ENCODE results near the gene QSER1. TPM values are rescaled to one million over a fixed set of nuclear protein-coding genes. Genes with fewer than 3 reads are reported as not detected.
"Not testable (repeated sequence)": the region's sequence is repeated elsewhere in the genome, so short reads cannot be mapped to it uniquely, and the experiment has no call there.

QSER1 gene
- 78.0 TPM for total RNA-seq
- 6.1 TPM for polyA plus RNA-seq

- Histone ChIP-seq H3K36me3 (ENCODE audit: insufficient read depth) (no peaks in the 10 kb centered on the region), H3K4me1 (ENCODE audit: insufficient read depth) (no peaks in the 10 kb centered on the region), H3K27ac (ENCODE audit: low read depth) (peak within 1 kb of the TSS; percentile 95), H3K4me3 (ENCODE audit: low read depth, low read length) (peak within 1 kb of the TSS; percentile 100)
- DNase-seq (ENCODE audit: extremely low spot score) = no peak
- under 1% methylated on average over 91 of the region's 91 CpGs for WGBS
Observed at GRCh38 chr11:32892355-32893092, at the start of gene QSER1. TSS of gene QSER1 (plus strand) at chr11:32892811. CDS start at chr11:32893126, 315 bp downstream.

GRCh38 chr11:32843544-32843943 is 49.1 kb upstream of the QSER1 start:
- DNase-seq (ENCODE audit: extremely low spot score) = no peak
- Histone ChIP-seq H3K4me3 (ENCODE audit: low read depth, low read length) (no peak overlapping the region), H3K27ac (ENCODE audit: low read depth) (no peak overlapping the region), H3K4me1 (ENCODE audit: insufficient read depth) (no peaks in the 10 kb centered on the region), H3K36me3 (ENCODE audit: insufficient read depth) (no peaks in the 10 kb centered on the region)
- 60% methylated on average over 3 of the region's 3 CpGs for whole genome bisulfite sequencing

- WGBS = 81% methylated on average over 2 of the region's 2 CpGs
- DNase-seq (ENCODE audit: extremely low spot score) = no peak
- Histone ChIP-seq H3K4me3 (ENCODE audit: low read depth, low read length) (no peak overlapping the region), H3K27ac (ENCODE audit: low read depth) (no peak overlapping the region), H3K36me3 (ENCODE audit: insufficient read depth) (no peaks in the 10 kb centered on the region), H3K4me1 (ENCODE audit: insufficient read depth) (no peaks in the 10 kb centered on the region)
Observed at GRCh38 chr11:32847511-32847910, 45.1 kb upstream of the QSER1 start.

DNA sequence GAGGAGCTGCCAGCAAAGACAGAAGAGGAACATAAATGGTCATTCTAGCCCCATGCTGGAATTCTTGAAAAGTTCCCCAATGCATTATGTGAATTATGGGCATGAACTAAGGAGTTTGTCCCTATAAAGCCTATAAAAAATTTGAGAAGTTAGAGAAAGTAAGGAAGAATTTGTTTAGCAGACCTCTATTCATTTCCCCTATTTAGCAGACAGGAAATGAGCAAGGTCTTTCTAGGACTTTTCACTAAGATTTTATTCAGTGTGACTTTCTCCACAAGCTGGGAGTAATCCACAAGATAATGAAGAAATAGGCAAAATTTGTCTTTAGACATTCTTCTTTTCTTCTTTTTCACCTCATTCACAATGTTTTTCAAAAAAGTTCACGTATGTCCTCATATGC is 42.9 kb upstream of the QSER1 start:
- H3K36me3 ChIP-seq (ENCODE audit: insufficient read depth) = no peaks in the 10 kb centered on the region
- H3K4me3 ChIP-seq (ENCODE audit: low read depth, low read length) = no peak overlapping the region
- DNase-seq (ENCODE audit: extremely low spot score) = no peak
- WGBS = 84% methylated on average over 1 of the region's 1 CpG
- H3K27ac ChIP-seq (ENCODE audit: low read depth) = no peak overlapping the region
- no peaks in the 10 kb centered on the region for H3K4me1 ChIP-seq (ENCODE audit: insufficient read depth)

GRCh38 chr11:32851251-32851650 is 41.4 kb upstream of the QSER1 start:
- DNase-seq (ENCODE audit: extremely low spot score) = no peak
- WGBS = 76% methylated on average over 1 of the region's 1 CpG
- H3K4me3 ChIP-seq (ENCODE audit: low read depth, low read length) = no peak overlapping the region
- H3K27ac ChIP-seq (ENCODE audit: low read depth) = no peak overlapping the region
- H3K36me3 ChIP-seq (ENCODE audit: insufficient read depth) = no peaks in the 10 kb centered on the region
- no peaks in the 10 kb centered on the region for H3K4me1 ChIP-seq (ENCODE audit: insufficient read depth)

GRCh38 chr11:32852207-32852606 is 40.4 kb upstream of the QSER1 start:
- DNase-seq (ENCODE audit: extremely low spot score) = no peak
- Histone ChIP-seq H3K4me1 (ENCODE audit: insufficient read depth) (no peaks in the 10 kb centered on the region), H3K36me3 (ENCODE audit: insufficient read depth) (no peaks in the 10 kb centered on the region), H3K4me3 (ENCODE audit: low read depth, low read length) (no peak overlapping the region), H3K27ac (ENCODE audit: low read depth) (no peak overlapping the region)
- 59% methylated on average over 4 of the region's 4 CpGs for WGBS

- Histone ChIP-seq H3K4me1 (ENCODE audit: insufficient read depth) (no peaks in the 10 kb centered on the region), H3K4me3 (ENCODE audit: low read depth, low read length) (no peak overlapping the region), H3K27ac (ENCODE audit: low read depth) (no peak overlapping the region), H3K36me3 (ENCODE audit: insufficient read depth) (no peaks in the 10 kb centered on the region)
- DNase-seq (ENCODE audit: extremely low spot score) = no peak
- WGBS = 30% methylated on average over 2 of the region's 2 CpGs
Observed at GRCh38 chr11:32855601-32856000, 37.0 kb upstream of the QSER1 start.

- DNase-seq (ENCODE audit: extremely low spot score) = no peak
- no peak overlapping the region for H3K27ac ChIP-seq (ENCODE audit: low read depth)
- 81% methylated on average over 1 of the region's 1 CpG for whole genome bisulfite sequencing
- no peaks in the 10 kb centered on the region for H3K36me3 ChIP-seq (ENCODE audit: insufficient read depth)
- no peaks in the 10 kb centered on the region for H3K4me1 ChIP-seq (ENCODE audit: insufficient read depth)
- H3K4me3 ChIP-seq (ENCODE audit: low read depth, low read length) = no peak overlapping the region
Observed at GRCh38 chr11:32858731-32859130, 33.9 kb upstream of the QSER1 start.

DNA sequence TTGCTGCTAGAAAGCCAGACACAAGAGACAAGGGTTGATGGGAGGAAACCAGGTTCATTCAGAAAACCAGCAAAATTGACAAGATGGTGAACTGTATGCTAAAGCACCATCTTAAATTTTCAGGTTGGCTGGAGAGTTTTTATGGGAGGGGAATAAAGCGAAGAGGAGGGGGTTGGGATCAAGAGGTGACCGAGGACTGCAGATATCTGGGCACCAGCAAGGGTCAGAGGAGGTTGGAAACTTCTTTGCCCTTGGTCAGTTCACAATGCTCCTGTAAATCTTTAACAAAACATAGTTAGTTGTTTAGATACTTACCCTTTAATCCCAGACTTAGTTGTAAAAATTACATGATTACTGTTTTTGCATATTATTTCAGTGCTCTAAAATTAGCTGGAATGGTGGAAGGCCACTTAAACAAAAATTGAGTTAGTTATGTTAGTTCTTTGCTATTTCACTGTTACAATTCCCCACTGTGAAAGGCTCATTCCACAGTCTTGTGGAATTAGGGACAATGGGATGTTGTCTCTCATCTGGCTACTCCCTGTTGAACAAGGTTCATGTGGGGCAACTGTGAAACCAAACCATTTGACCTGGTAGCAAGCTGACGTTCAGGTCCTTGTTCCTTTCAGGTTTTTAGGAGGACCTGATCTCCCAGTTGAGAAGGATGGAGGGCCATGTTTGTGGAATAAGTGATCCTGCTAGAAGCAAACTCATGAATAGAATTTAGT is 30.6 kb upstream of the QSER1 start:
- Histone ChIP-seq H3K36me3 (ENCODE audit: insufficient read depth) (no peaks in the 10 kb centered on the region), H3K4me3 (ENCODE audit: low read depth, low read length) (no peak overlapping the region), H3K4me1 (ENCODE audit: insufficient read depth) (no peaks in the 10 kb centered on the region), H3K27ac (ENCODE audit: low read depth) (no peak overlapping the region)
- 69% methylated on average over 3 of the region's 3 CpGs for WGBS
- DNase-seq (ENCODE audit: extremely low spot score) = no peak

DNA sequence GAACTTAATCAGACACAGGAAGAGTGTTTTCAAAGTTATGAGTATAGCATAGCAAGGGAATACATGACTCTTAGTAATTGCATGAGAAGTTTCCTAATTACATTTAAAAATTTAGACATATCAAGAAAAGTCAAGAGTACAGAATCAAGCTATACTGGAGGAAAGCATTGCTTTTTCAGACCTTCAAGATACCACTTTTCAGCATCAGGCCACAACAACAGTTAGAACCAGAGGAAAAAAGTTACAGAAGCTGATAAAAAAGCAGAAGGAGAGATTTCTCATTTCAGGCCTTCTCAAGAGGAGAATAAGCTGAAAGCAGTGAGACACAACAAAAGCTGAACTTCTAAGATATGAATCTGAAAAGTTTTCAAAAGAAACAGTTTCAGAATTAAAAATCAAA is 28.1 kb upstream of the QSER1 start:
- Histone ChIP-seq H3K27ac (ENCODE audit: low read depth) (no peak overlapping the region), H3K4me1 (ENCODE audit: insufficient read depth) (no peaks in the 10 kb centered on the region), H3K36me3 (ENCODE audit: insufficient read depth) (no peaks in the 10 kb centered on the region), H3K4me3 (ENCODE audit: low read depth, low read length) (no peak overlapping the region)
- no peak for DNase-seq (ENCODE audit: extremely low spot score)

DNA sequence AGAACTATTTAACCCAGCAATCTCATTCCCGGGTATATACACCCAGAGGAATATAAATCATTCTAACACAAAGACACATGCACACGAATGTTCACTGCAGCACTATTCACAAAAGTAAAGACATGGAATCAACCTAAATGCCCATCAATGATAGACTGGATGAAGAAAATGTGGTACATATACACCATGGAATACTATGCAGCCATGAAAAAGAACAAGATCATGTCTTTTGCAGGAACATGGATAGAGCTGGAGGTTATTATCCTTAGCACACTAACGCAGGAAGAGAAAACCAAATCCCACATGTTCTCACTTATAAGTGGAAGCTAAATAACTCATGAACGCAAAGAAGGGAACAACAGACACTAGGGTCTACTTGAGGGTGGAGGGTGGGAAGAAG is 23.9 kb upstream of the QSER1 start:
- not testable (repeated sequence) for H3K27ac ChIP-seq (ENCODE audit: low read depth); H3K36me3 ChIP-seq (ENCODE audit: insufficient read depth); H3K4me3 ChIP-seq (ENCODE audit: low read depth, low read length); DNase-seq (ENCODE audit: extremely low spot score); H3K4me1 ChIP-seq (ENCODE audit: insufficient read depth)
- 71% methylated on average over 4 of the region's 4 CpGs for WGBS

DNA sequence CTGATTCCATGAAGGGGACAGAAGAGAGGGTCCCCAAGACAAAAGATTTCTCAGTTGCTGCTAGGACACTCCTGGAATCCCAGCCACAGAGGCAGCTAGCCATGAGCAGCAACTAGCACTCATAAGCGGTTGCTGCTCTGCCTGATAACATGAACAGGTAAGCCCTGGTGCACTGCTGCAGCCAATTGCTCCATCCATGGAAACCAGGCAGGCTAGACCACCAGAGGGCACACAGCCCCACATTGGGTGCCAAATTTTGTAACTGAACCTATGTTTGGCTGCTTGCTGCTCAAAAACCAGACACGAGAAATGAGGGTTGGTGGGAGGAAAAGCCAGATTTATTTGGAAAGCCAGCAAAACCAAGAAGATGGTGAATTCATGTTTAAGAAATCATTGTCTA is 21.9 kb upstream of the QSER1 start:
- Histone ChIP-seq H3K27ac (ENCODE audit: low read depth) (no peak overlapping the region), H3K4me1 (ENCODE audit: insufficient read depth) (no peaks in the 10 kb centered on the region), H3K4me3 (ENCODE audit: low read depth, low read length) (no peak overlapping the region), H3K36me3 (ENCODE audit: insufficient read depth) (no peaks in the 10 kb centered on the region)
- WGBS = 51% methylated on average over 2 of the region's 2 CpGs
- DNase-seq (ENCODE audit: extremely low spot score) = no peak

DNA sequence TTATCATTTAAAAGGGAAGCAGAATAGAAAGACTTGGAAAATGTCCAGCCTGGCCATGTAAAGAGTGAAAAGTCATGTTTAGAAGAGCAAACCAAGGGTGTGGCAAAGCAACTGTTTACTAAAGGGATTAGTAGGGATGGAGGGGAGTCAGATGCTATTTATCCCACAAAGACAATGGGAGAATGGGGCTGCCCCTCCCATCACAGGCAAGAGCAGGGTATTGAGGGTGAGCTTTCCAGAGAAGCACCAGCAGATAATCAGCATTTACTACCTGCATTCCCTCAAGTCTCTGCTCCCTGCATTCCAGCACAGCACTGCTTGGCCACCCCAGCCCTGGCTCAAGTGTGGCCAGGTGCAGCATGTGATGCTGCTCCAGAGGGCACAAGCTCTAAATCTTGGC is 18.5 kb upstream of the QSER1 start:
- no peaks in the 10 kb centered on the region for H3K36me3 ChIP-seq (ENCODE audit: insufficient read depth)
- no peak overlapping the region for H3K4me3 ChIP-seq (ENCODE audit: low read depth, low read length)
- no peak overlapping the region for H3K27ac ChIP-seq (ENCODE audit: low read depth)
- DNase-seq (ENCODE audit: extremely low spot score) = no peak
- H3K4me1 ChIP-seq (ENCODE audit: insufficient read depth) = no peaks in the 10 kb centered on the region

GRCh38 chr11:32881286-32881685 is 11.3 kb upstream of the QSER1 start:
- WGBS = 72% methylated on average over 4 of the region's 4 CpGs
- no peak for DNase-seq (ENCODE audit: extremely low spot score)
- H3K27ac ChIP-seq (ENCODE audit: low read depth) = no peak overlapping the region
- H3K36me3 ChIP-seq (ENCODE audit: insufficient read depth) = no peaks in the 10 kb centered on the region
- no peak overlapping the region for H3K4me3 ChIP-seq (ENCODE audit: low read depth, low read length)
- no peaks in the 10 kb centered on the region for H3K4me1 ChIP-seq (ENCODE audit: insufficient read depth)
